HG02938 (cell line): ENCODE data around the gene CDCP2.

Experiments
- ATAC-seq: cut with Tn5 transposase; IDR thresholded peaks from one replicate; pipeline ENCODE4 v1.9.1; 2021; ENCODE audit warnings: mild to moderate bottlenecking, moderate library complexity; ENCODE audit not compliant: unreplicated experiment

The CDCP2 gene

DNA sequence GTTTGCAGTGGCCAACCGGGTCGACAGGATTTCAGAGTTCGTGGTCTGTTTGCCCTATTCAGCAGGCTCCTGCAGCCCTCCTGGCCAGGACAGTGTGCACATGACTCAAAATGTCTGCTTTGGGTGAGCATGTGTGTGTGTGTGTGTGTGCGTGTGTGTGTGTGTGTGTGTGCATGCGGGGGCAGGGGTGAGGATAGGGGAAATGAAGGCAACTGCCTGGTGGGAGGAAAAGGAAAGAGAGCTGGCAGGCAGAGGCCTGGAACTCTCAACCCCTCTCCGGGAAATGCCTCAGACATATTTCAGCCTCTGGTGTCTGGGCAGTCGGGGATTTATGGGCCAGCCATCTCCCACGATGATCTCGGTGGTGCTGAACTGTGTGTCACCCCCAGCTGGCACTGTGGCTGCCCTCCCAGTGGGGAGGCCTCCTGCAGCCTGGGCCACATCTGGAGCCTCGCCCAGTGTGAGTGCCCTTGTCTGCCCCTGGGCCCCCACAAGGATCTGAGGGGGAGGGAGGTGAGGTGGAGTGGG, 15.2 kb downstream of the CDCP2 start:
- ATAC-seq = no peak

DNA sequence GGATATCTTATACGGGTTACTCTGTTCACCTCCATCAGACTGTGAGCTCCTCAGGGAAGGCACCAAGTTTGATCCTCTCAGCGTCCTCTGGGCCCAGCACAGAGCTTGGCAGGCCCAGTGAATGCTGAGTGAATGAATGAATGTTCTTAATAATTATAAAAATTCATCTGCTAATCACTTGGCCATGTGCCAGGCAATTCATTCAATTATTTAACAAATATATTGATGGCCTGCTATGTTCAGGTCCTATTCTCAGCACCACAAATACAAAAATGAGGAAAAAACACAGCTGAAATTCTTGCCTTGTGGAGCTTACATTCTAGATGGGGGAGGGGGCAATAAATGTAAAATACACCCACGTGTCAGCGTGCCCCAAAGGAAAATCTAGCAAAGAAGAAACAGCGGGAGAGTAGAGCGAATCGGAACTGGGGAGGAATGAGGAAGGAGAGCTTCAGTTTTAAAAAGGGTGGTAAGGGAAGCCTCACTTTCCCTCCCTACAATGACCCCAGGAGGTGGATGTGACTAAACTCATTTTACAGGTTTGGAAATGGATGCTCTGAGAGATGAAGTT, 15.8 kb downstream of the CDCP2 start:
- ATAC-seq = no peak

DNA sequence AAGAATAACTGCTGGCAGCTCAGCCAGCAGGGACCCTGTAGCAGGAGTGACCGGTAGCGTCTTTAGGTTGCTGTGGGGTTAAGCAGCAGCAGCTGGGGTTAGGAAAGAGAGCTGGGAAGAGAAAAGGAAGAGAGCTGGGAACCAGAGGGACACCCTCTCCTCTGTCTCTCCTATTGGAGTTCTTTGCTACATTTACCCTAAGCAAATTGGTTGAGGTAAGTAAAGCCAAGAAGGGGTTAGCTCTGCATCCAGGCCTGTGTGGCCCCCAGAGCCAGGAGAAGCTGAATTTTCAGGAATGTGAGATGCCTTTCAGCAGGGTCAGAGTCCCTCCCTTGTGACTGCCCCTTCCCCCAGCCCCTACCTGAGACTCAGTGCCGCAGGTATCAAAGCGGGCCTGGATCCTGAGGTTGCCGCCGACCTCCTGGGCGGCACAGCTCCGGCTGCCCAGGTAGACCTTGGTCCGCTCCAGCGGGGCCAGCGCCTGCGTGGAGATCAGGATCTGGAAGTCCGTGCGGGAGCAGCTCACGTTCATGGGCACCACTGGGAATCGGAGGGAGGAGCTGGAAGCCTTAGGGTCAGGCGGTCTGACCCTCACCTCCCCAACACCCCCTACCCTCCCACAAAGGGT, 16.4 kb downstream of the CDCP2 start:
- no peak for ATAC-seq

DNA sequence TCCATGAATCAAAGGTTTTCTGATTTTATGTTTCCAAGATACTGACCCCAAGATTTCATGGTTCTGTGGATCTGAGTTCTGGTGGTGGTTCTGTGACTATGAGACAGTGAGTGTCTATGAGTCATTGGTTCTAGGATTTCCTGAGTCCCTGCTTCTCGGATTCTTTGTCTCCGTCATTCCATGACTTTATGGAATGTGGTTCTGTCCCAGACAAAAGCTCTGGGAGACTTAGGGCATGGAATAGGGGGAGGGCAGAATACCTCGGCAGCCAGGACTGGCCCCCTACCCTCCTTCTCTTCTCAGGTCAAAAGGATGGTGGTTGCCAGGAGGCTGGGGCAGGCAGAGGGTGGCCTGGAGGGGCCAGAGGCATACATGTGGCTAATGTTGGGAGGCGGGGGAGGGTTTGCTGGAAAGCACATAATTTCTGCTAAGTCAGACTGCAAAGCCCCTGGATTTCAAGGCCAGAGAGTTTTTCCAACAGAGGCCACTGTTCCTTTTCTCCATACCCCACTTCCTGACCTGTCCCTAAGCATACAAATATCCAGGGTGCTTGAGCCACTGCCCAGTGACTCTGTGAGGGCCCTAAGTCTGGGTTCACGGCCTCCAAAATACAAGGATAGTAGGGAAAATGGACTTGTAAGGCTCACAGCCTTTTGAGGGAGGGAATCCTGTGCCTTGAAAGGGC, 17.2 kb downstream of the CDCP2 start:
- ATAC-seq = no peak

DNA sequence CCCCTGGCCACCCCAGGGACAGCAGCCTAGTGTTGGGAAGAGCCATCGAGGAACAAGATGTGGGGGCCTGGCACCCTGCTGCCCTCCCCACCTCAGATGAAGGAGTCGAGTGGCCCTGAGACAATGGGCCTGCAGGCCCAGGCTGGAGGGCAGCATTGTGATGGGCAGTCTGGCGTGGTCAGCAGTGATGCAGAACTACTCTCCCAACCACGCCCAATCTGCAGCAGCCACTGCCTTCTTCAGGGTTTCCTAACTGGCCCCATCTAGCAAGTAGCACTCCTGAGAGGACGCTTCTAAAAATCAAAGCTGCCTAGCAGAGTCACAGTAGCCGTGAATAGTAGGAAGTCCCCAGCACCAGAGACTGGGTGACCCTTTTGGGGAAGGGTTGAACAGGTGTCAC, 18.5 kb downstream of the CDCP2 start:
- no peak for ATAC-seq

DNA sequence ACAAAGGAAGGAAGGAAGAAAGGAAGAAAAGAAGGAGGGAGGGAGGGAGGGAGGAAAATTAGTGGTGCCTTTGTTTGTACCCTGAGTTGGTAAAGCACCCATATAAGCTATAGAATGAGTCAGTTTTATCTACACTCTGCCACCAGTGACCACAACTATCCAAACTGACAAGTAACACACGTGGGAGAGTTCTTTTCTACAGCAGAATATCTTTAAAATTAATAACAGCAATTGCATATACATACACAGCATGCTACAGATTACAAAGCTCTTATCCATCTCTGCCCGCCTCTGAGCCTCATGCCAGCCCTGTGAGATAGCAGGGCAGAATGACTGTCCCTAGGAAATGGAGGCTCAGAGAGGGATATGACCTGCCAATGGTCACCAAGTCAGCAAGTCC, 20.3 kb downstream of the CDCP2 start:
- ATAC-seq = no peak

DNA sequence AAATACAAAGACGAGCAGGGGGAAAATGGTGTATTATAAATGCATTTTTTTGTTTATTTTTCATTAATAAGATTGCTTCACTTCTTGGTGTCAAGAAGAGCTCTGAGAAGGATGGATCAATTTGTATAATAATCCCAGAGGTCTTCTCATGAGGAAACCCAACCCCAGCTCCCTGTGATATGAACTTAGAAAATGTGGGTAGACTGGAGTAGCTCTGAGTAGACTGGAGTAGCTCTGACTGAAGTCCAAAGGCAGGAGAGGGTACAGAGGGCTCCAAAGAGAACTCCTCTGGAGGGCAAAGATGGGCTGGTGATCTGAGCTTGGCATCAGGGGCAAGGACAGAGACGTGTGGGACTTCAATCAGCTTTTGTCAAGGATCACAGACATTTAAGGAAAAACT, 21.4 kb downstream of the CDCP2 start:
- ATAC-seq = no peak

DNA sequence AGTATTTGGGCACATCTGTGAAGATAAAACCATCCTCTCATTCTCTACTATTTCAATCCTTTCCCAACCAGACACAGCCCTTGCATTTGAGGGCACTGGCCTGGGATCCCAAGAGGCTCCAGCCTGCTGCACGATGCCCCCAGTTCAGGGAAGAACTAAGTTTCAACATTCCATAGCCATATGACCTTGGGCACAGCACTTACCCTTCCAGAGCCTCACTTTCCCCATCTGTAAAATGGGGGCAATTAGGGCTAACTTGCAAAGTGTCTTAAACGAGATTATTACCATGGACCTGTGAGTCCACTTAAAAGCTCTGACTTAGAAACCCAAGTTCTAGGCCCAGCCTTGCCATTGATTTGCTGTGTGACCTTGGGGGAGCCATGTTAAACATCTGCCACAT, 22.9 kb downstream of the CDCP2 start:
- ATAC-seq = no peak

DNA sequence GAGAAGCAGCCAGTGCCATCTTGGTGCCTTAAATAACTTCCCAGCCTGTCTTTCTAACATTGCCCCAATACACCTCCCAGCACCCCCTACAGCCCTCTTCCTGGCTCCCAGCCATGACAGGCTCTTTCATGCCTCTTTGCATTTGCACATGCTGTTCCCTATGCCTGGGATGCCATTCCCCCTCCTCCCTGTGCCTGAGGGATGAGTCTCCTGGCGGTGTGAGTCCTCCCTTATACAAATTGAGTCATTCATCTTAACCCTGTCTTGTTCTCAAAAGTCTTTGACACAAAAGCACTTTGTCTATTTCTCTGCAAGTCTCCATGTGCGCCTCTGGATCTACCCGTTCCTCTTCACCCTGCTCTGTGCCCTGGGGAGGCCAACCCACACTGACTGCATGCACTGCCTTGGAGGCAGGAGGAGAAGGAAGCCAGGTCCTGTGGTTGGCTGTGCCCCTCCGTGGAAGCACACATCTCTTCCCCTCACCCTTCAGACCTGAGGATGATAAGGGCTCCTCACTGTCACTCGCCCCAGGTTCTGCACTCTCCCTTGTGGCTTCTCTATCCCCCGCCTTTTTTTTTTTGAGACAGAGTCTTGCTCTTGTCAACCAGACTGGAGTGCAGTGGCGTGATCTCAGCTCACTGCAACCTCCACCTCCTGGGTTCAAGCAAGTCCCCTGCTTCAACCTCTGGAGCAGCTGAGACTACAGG, 25.1 kb downstream of the CDCP2 start:
- ATAC-seq = no peak

DNA sequence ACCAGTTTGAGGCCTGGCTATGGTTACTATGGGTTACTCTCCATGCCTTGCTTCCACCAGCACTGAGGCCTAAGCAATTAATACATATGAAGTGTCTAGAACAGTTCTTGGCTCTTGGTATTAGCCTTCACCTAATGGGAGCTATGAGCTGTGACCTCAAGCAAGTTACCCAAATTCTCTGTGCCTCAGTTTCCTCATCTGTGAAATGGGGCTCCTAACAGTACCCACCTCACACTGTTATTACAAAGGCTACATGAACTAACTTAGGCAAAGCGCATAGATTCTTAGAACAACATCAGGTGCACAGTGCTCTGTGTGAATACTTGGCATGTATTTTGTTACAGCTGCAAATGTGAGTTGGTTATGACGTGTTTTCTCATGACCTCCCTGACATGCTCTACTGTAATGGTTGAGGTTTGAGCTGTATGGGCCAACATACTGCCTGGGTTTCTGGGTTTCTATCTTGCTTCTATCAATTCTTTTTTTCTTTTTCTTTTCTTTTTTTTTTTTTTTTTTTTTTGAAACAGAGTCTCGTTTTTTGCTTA, 26.5 kb downstream of the CDCP2 start:
- no peak for ATAC-seq

DNA sequence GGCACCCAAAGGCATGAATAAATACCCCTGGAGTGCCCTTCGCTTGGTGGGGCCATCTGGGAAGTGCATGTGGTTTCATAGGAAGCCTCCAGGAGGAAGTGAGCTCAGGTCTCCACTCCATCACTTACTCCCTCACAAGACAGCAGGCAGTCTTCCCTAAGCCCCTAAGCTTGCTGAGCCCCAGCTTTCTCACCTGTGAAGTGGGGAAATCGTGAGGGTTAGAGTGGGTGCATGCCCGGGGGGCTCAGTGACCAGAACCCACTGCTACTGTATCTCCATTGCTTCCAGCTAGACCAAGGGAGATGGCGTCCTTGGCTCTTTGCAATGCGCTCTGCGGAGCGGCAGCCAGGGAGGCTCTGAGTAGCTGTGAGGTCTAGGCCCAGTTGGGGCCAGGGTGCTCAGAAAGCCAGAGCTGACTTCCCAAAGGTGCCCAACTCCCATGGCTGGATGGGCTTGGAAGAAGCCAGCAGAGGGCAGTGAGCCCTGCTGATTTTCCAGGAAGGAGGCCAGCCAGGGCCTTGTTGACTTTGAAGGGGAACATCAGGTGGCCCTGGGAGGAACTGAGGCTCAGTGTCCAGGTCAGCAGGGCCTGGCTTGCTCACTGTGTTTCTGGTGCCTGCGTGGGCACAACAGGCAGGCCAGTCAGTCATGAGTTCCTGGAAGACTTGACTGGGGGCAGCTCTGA, 27.3 kb downstream of the CDCP2 start:
- no peak for ATAC-seq

DNA sequence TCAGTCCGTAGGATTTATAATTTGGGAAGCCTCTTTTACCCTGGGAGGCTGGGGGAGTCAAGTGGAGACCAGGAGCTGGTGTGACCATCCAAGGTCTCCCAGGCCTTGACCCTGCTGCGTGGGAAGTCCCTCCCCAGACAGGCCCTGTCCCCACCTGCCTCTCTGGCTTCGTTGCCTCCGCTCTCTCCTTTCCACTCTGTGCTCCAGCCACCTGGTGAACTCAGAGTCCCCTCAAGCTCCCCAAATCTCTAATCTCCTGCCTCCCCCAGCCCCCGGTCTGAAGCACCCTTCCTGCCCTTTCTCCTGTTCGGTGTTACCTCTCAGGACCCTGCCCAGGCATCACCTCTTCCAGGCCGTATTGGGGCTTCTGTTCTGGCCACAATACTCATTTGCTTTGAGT, 27.9 kb downstream of the CDCP2 start:
- no peak for ATAC-seq

DNA sequence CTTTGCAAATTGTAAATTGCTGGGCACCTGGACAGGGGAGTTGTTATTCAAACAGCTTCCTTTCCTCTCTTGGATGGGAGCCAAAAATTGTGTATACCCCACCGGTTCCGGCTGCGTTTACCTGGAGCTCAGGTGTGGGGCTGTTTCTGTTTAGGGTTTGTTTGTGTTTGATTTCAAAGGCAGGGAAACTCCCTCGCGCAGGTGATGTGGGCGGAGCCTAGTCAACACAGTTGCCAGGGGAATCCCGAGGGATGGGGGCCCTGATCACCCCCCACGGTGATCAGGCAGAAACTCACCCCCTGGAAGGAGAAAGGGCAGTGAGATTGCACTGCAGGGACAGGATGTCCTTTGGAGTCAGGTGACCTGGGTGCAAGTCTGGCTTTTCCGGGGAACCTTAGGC, 28.3 kb downstream of the CDCP2 start:
- ATAC-seq = no peak

DNA sequence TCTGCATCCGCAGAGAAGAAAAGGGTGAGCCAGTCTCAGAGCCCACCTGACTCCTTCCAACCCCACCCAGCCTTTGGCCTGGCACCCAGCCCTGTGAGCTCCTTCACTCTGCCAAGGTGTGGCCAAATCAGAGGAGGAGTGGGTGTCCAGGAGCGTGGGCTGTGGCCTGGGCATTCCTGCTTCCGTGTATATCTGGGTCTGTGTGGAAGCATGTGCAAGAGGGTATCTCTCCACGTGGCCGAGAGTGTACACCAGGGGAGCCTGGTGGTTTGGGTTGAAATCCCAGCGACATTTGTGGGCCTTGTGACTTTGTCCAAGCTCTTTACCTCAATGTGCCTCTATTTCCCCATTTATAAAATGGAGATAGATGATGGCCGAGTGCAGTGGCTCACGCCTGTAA, 29.8 kb downstream of the CDCP2 start:
- no peak for ATAC-seq

DNA sequence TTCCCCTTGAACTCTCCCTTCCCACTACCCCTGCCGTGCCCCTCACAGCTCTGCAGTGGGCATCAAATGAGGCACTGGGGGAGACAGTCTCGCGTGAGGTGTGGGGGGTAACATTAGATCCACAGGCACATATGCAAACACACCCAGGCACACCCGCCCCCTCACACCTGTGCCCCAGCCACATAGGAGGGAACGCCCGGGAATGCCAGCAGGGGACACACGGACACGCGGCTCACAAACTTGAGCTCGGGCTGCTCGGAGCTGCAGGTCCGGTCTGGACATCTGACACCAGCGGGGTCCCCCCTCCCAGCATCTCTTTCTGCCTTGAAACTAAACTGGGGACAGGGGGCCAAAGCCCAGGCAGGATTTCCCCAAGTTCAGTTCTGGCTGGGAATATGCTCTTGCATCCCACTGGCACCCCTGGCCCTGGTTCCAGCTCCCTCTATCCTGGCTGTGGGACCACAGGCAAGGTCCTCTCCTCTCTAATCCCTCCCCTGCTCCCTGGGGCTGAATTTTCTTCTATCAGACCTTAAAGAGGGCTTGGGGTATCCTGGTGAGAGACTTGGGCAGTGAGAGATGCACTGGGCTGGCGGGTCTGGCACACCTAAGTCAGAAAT, 30.6 kb downstream of the CDCP2 start:
- no peak for ATAC-seq

DNA sequence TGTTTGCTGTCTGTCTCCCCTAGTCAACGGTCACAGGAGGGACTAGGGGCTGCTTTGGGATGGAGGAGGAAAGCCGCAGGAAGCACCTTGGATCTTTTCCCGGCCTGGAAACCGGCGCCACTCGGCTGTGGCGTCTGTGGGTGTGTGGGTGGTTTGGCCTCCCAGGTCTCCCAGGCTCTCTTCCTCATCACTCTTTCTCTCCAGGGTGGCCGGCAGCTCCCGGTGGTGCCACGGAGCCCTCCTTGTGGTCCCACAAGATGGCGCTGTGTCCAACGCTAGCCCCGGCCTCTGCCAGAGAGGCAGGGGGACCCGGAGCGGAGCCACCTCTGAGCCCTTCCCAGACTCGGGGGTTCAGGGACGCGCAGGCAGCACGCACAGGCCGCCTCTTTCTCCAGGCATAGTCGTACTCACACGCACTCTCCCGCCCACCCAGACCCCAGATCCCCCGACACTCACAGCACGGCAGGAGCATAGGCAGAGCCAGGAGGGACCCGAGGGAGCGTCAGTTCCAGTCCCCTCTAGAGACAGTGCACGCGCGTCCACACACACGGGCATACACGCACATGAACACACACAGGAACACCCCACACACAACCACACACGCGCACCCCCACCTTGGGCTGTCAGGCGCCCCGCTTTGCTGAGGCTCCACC, 31.2 kb downstream of the CDCP2 start:
- ATAC-seq = no peak

DNA sequence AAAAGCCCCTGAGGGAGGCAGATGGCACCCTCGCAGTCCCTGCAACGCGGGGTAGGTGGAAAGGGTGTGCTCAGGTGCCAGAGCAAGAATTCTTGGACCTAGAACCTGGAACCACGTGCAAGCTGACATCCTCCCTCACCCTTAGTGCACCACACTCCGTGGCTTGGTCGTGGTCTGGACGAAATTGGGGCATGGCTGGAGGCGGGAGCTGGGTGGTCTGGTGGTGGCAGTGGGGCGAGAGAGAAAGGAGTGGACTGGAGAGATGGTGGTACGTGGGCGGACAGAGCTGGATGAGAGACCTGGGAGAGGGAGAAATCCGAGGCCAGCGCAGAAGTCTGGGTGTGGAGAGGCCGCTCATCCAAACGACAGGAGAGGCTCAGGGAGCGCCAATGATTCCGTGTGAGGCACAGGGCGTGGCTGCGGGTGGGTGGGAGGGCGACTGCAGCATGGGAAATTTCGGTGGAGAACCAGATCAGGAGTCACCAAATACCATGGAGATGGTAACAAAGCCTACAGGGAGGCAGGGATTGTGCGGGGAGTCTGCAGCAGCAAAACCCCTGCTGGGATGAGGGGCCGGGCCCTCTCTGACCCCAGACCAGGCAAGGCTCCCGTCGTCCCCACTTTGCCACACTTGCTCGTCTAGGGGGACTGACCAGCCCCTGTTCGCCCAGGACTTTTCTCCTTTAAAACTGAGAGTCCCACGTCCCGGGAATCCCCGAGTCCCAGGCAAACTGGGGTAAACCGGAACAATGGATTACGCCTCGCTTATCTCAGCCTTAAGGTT, 31.9 kb downstream of the CDCP2 start:
- no peak for ATAC-seq

DNA sequence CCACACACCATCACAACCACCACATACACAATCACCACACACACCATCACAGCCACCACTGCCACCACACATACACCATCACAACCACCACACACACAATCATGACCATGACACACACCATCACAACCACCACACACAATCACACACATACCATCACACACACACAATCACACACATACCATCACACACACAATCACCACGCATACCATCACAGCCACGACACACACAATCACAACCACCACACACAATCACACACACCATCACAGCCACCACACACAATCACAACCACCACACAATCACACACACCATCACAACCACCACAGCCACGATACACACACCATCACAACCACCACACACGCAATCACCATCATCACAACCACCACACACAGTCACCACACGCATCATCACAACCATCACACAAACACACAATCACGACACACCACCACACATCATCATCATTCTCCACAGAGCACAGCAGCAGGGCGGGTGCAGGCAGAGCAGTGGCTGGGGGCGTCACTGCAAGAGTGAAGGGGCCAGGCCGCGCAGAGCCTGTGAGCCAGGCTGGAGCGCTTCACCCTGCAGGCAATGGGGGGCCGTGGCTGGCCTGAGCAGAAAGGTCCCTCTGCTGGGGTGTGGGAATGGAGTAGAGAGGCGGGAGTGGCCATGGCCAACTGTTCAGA, 32.6 kb downstream of the CDCP2 start:
- ATAC-seq = no peak

DNA sequence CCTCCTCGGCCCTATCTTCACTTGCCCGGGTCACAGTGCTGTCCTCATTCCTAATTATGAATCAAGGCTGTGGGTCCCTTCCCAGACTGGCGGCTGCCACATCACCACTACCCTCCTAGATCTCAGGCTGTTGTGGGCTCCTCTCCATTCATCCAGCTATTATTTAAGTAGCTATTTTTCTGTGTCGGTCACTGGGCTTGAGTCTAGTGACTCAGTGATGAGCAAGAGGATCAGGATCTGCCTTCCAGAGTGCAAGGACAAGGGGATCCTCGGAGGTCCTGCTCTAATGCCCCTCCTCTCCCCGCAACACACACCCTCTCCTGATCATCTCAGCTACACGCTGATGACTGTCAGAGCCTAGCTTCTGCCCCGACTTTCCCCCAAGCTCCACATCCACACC, 34.1 kb downstream of the CDCP2 start:
- ATAC-seq = no peak
